Fibroblast of villous mesenchyme (primary cell): Measurements from ENCODE around the gene CBR3. TPM values are rescaled to one million over a fixed set of nuclear protein-coding genes. Genes with fewer than 3 reads are reported as not detected.
"Not testable (repeated sequence)": the region's sequence is repeated elsewhere in the genome, so short reads cannot be mapped to it uniquely, and the experiment has no call there.

Source experiments
- DNase-seq: peaks from one replicate; pipeline ENCODE4 v3.0.0-alpha.2; 2010; ENCODE audit warnings: low read depth
- H3K4me3 ChIP-seq: 2 replicates; pipeline ENCODE4 v1.5.1; 2011; ENCODE audit warnings: low read depth, mild to moderate bottlenecking, low read length
- total RNA-seq: library from RNA; depleted of rRNA; stranded (reverse); fragments of >200 nt; gene quantifications from 2 replicates; pipeline ENCODE4 v1.2.3, GENCODE V29; 2012
- TF ChIP-seq, protein P1 (sequence below): IDR thresholded peaks from 2 replicates; pipeline ENCODE4 v1.5.1; 2012; ENCODE audit warnings: low read depth, mild to moderate bottlenecking, low read length; ENCODE audit not compliant: insufficient read depth

The CBR3 gene
- total RNA-seq, 1 donor, result 12.1 TPM

DNA sequence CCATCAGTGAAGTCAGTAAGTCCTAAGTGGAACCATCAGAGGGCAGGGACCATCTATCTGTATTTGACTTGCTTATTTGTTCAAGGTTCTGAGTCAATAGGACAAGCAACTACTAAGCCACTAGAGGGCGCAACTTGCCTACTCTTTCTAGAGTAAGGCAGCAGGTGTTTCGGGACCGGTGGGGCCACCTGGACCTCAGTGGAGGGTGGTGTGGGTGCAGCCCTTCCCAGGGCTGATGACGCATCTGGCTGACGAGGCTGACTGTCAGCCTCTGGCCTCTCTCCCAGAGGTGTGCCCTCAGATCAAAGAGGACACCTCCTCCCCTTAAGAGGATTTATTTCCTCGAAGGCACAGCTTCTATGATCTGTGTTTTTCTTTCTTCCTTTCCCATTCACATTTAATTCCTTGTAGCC is 6.6 kb downstream of the CBR3 start:
- H3K4me3 ChIP-seq, result no peak overlapping the region
- TF ChIP-seq, protein P1, sequence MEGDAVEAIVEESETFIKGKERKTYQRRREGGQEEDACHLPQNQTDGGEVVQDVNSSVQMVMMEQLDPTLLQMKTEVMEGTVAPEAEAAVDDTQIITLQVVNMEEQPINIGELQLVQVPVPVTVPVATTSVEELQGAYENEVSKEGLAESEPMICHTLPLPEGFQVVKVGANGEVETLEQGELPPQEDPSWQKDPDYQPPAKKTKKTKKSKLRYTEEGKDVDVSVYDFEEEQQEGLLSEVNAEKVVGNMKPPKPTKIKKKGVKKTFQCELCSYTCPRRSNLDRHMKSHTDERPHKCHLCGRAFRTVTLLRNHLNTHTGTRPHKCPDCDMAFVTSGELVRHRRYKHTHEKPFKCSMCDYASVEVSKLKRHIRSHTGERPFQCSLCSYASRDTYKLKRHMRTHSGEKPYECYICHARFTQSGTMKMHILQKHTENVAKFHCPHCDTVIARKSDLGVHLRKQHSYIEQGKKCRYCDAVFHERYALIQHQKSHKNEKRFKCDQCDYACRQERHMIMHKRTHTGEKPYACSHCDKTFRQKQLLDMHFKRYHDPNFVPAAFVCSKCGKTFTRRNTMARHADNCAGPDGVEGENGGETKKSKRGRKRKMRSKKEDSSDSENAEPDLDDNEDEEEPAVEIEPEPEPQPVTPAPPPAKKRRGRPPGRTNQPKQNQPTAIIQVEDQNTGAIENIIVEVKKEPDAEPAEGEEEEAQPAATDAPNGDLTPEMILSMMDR, result peak; percentile 90
- DNase-seq, result peak; percentile 86

DNA sequence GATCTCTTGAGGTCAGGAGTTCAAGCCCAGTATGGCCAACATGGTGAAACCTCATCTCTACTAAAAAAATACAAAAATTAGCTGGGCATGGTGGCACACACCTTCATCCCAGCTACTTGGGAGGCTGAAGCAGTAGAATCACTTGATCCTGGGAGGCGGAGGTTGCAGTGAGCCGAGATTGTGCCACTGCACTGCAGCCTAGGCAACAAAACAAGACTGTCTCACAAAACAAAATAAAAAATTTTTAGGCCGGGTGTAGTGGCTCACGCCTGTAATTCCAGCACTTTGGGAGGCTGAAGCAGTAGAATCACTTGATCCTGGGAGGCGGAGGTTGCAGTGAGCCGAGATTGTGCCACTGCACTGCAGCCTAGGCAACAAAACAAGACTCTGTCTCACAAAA is 9.4 kb downstream of the CBR3 start:
- not testable (repeated sequence) for DNase-seq, H3K4me3 ChIP-seq

- H3K4me3 ChIP-seq, result no peak overlapping the region
- no peak for DNase-seq
- TF ChIP-seq, protein P1, result no peak
Observed at GRCh38 chr21:36145259-36145658, 10.4 kb downstream of the CBR3 start.

- H3K4me3 ChIP-seq, result no peak overlapping the region
- TF ChIP-seq, protein P1, result no peak
- DNase-seq, result peak; percentile 63
Observed at GRCh38 chr21:36147911-36148310, 13.0 kb downstream of the CBR3 start.

DNA sequence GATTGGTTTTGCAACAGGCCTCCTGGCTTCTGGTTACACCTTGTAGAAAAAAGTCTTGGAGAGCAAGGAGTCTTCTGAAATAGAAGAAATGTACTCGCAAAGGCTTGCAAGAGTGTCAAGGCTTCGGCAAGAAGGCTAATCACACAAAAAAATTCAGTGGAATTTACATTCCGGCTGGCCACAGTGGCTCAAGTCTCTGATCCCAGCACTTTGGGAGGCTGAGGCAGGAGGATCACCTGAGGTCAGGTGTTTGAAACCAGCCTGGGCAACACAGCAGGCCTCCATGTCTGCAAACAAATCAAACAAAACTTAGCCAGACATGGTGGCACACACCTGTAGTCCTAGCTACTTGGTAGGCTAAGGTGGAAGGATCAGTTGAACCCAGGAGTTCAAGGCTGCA is 14.0 kb downstream of the CBR3 start:
- TF ChIP-seq, protein P1, result no peak
- no peak for DNase-seq
- H3K4me3 ChIP-seq, result no peak overlapping the region

DNA sequence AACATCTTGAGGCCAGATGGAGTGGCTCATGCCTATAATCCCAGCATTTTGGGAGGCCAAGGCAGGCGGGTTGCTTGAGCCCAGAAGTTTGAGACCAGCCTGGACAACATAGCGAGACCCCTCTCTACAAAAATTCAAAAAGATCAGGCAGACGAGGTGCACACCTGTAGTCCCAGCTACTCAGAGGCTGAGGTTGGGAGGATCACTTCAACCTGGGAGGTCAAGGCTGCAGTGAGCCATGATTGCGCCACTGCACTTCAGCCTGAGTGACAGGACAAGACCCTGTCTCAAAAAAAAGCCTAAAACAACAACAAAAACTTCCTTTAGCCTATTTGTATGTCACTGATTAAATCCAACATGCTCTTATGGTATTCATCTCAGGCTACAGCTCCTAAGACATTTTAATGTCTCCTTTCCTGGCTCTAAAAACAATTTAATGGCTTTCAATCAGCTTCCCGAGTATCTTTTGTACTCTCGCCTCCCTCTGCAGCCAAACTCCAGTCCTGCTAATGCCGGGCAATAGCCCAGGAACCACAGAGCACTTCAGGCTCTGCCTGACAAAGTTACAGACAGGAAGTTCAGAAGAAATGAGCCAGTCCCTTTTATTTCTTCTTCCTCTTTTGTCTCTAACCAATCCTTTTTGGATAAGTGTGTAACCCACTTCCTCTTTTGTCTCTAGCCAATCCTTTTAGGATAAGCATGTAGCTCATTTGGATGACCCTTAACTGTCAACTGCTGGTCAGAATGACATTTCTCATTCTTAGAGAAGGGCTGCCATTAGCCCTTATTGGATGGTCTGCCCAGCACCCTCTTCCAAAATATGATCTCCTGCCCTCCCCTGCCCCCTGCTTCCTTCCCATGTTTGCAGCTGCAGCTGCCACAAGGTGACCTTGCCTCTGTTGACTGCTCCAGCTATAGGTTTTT is 15.2 kb downstream of the CBR3 start:
- TF ChIP-seq, protein P1, result no peak
- H3K4me3 ChIP-seq, result no peak overlapping the region
- DNase-seq, result no peak

DNA sequence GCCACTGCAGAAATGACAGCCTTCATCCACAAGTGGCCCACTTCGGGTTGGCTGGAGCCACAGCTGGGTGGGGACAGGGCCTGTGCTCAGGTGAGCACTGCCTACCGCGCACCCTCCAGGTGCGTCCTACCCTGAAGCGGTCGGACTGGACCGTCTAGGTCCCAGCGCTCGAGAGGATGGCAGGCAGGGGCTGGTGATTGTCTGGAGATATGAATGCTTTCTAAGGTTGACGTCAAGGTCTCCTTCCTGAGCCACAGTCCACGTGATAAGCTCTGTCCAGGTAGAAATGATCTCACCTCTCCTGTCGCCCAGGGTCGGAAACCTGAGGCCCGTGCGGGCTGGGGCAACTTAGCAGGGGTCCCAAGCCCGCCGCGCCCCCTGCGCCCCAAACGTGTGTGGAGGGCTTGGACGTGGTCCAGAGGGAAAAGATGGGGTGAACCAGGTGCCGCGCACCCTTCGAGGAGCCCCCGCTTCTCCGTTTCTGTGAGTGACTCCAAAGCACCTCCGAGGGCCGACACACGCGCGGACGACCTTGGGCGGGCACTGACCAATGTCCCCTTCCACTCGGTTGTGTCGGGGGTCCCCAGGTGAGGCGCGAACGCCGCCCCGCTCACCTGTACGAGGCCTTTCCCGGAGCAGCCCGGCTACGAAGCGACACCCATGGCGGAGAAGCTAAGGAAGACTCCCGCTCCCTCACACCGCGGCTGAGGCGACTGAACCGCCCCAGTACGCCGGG is 20.9 kb downstream of the CBR3 start:
- peak overlapping the region; percentile 72 for H3K4me3 ChIP-seq
- DNase-seq, result no peak
- TF ChIP-seq, protein P1, result no peak
